ENCODE measurements around the gene RFTN2. TPM values are rescaled to one million over a fixed set of nuclear protein-coding genes. Genes with fewer than 3 reads are reported as not detected.
"Not testable (repeated sequence)": the region's sequence is repeated elsewhere in the genome, so short reads cannot be mapped to it uniquely, and the experiment has no call there.

Gene RFTN2
- total RNA-seq, 1 donor from 2014 or later = 14.1 TPM

DNA sequence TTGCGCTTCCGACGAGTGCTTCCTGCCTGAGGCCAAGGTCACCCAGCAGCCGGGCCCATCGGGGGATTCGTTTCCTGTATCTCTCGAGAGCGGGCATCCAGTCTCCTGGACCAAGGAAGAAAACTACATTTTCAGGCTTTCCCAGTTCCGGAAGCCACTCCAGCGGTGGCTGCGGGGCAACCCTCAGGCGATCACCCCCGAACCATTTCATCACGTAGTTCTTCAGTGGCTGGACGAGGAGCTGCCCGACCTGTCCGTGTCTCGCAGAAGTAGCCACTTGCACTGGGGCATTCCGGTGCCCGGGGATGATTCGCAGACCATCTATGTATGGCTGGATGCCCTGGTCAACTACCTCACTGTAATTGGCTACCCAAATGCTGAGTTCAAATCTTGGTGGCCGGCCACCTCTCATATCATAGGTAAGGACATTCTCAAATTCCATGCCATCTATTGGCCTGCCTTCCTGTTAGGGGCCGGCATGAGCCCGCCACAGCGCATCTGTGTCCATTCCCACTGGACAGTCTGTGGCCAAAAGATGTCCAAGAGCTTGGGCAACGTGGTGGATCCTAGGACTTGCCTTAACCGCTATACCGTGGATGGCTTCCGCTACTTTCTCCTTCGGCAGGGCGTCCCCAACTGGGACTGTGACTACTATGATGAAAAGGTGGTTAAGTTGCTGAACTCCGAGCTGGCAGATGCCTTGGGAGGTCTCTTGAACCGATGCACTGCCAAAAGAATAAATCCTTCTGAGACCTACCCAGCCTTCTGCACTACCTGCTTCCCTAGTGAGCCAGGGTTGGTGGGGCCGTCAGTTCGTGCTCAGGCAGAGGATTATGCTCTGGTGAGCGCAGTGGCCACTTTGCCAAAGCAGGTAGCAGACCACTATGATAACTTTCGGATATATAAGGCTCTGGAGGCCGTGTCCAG, 30.8 kb upstream of the RFTN2 start:
- Histone ChIP-seq H3K27ac (ENCODE audit: low read depth, low read length) (no peak overlapping the region), H3K9ac (ENCODE audit: low read depth in 1 of 3, low read length in 3 of 3) (peak overlapping the region; percentile 80 to 86 (median 83)), H3K4me3 (ENCODE audit: low read length in 3 of 3) (peak overlapping the region; percentile 82 to 99 (median 96)), H3K27me3 (ENCODE audit: control insufficient read depth in 3 of 3, insufficient read depth in 3 of 3, low read length in 3 of 3) (no peaks in the 10 kb centered on the region), H3K9me3 (ENCODE audit: control insufficient read depth in 3 of 3, low read length in 3 of 3) (no peaks in the 10 kb centered on the region), H3K4me1 (ENCODE audit: control insufficient read depth in 3 of 3, insufficient read depth in 3 of 3, low read length in 3 of 3) (peaks cover 29 to 38% (median 32%) of the 10 kb centered on the region in 3 donors), H3K36me3 (ENCODE audit: control insufficient read depth in 3 of 3, insufficient read depth in 3 of 3, low read length in 3 of 3) (no peaks in the 10 kb centered on the region)

DNA sequence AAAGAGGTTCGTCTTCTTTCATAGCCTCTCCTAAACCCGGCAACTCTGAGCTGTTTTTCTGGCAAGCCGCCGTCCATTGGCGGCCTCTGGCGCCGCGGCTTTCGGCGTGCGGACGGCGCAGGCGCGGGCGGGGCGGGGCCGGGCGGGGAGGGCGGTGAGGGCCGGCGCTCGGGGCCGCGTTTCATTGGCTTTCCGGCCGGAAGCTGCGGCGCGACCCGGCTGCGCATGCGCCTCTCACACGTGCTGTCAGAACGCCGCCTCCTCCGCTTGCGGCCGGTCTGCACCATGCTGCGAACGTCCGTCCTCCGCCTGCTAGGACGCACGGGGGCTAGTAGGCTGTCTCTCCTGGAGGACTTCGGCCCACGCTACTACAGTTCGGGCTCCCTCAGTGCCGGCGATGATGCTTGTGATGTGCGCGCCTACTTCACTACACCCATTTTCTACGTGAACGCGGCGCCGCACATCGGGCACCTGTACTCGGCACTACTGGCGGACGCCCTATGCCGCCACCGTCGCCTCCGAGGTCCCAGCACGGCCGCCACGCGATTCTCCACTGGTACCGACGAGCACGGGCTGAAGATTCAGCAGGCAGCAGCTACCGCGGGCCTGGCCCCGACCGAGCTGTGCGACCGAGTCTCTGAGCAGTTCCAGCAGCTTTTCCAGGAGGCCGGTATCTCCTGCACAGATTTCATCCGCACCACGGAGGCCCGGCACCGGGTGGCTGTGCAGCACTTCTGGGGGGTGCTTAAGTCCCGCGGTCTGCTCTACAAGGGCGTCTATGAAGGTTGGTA, 29.9 kb upstream of the RFTN2 start, which contains the start of gene MARS2:
Gene MARS2, plus strand, starts transcription at position 249 of the 791 bp plus-strand sequence. Its CDS starts 37 bp downstream, at position 286.
- Histone ChIP-seq H3K4me1 (ENCODE audit: control insufficient read depth in 3 of 3, insufficient read depth in 3 of 3, low read length in 3 of 3) (peaks cover 29 to 38% (median 32%) of the 10 kb centered on the region in 3 donors), H3K27ac (ENCODE audit: low read depth, low read length) (peak within 1 kb of the TSS; percentile 79), H3K4me3 (ENCODE audit: low read length in 3 of 3) (peak within 1 kb of the TSS; percentile 82 to 99 (median 96)), H3K36me3 (ENCODE audit: control insufficient read depth in 3 of 3, insufficient read depth in 3 of 3, low read length in 3 of 3) (no peaks in the 10 kb centered on the region), H3K9ac (ENCODE audit: low read depth in 1 of 3, low read length in 3 of 3) (peak within 1 kb of the TSS; percentile 84 to 86 (median 86)), H3K9me3 (ENCODE audit: control insufficient read depth in 3 of 3, low read length in 3 of 3) (no peaks in the 10 kb centered on the region), H3K27me3 (ENCODE audit: control insufficient read depth in 3 of 3, insufficient read depth in 3 of 3, low read length in 3 of 3) (no peaks in the 10 kb centered on the region)

DNA sequence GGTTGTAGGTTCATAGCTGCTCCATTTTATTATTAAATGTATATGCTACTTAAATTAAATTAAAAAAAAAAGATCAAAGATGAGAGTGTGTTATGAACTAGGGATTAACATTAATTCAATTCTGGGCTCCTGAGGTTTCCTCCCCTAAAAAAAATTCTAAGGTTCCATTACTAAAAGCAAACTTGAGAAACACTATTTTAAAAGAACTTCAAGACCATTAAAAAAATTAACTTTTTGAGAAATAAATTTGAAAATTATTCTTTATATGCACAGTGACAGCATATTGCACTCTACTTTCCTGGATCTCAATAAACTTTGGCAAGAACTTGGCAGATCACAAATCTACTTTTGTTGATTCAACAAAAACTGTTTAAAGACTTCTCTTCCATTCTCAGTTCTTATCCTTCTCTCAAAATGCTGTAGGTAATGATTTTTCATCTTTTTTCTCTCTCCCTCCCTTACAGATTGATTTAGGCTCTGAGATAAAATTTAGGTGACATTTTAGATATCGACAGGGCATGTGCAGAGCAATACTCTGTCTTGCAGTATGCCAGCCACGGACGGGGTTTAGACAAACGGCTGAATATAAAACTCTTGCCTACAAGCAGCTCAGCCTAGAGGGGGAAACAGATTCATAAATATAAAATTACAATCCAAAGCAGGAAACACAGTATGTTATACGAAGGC, 29.2 kb upstream of the RFTN2 start:
- Histone ChIP-seq H3K36me3 (ENCODE audit: control insufficient read depth in 3 of 3, insufficient read depth in 3 of 3, low read length in 3 of 3) (no peaks in the 10 kb centered on the region), H3K4me3 (ENCODE audit: low read length in 3 of 3) (peak overlapping the region; percentile 60 to 81 (median 80)), H3K9ac (ENCODE audit: low read depth in 1 of 3, low read length in 3 of 3) (peak overlapping the region; percentile 74 to 86 (median 84)), H3K27ac (ENCODE audit: low read depth, low read length) (peak overlapping the region; percentile 79), H3K4me1 (ENCODE audit: control insufficient read depth in 3 of 3, insufficient read depth in 3 of 3, low read length in 3 of 3) (peaks cover 29 to 38% (median 32%) of the 10 kb centered on the region in 3 donors), H3K9me3 (ENCODE audit: control insufficient read depth in 3 of 3, low read length in 3 of 3) (no peaks in the 10 kb centered on the region), H3K27me3 (ENCODE audit: control insufficient read depth in 3 of 3, insufficient read depth in 3 of 3, low read length in 3 of 3) (no peaks in the 10 kb centered on the region)

DNA sequence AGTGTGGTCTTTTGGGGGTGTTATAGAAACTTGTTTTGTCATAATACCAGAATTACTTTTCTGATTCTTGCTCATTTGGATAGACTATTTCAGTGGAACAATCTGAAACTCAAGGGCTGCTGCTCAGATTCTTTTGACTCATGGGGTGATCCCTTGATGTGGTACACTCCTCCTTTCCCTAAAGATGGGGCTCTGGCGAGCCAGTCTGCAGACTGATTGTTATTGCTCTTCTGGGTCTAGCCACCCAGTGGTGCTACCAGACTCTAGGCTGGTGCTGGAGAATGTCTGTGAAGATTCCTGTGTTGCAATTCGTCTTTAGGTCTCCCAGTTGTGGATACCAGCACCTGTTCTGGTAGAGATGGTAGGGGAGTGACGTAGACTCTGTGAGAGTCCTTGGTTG, 25.6 kb upstream of the RFTN2 start:
- Histone ChIP-seq H3K9ac (ENCODE audit: low read depth in 1 of 3, low read length in 3 of 3) (no peak overlapping the region), H3K9me3 (ENCODE audit: control insufficient read depth in 3 of 3, low read length in 3 of 3) (no peaks in the 10 kb centered on the region), H3K4me3 (ENCODE audit: low read length in 3 of 3) (no peak overlapping the region), H3K27ac (ENCODE audit: low read depth, low read length) (no peak overlapping the region), H3K27me3 (ENCODE audit: control insufficient read depth in 3 of 3, insufficient read depth in 3 of 3, low read length in 3 of 3) (no peaks in the 10 kb centered on the region), H3K36me3 (ENCODE audit: control insufficient read depth in 3 of 3, insufficient read depth in 3 of 3, low read length in 3 of 3) (no peaks in the 10 kb centered on the region), H3K4me1 (ENCODE audit: control insufficient read depth in 3 of 3, insufficient read depth in 3 of 3, low read length in 3 of 3) (peaks cover 2 to 10% (median 7%) of the 10 kb centered on the region in 3 donors)

DNA sequence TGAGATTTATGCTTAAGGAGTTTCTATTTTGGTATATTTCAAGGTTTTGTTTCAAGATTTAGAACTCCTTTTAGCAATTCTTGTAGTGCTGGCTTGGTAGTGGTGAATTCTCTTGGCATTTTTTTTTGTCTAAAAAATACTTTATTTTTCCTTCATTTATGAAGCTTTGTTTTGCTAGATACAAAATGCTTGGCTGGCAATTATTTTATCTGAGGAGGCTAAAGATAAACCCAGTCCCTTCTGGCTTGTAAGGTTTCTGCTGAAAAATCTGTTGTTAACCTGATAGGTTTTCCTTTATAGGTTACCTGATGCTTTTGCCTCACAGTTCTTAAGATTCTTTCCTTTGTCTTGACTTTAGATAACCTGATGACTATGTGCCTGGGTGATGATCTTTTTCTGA, 24.3 kb upstream of the RFTN2 start:
- H3K36me3 ChIP-seq (ENCODE audit: control insufficient read depth in 3 of 3, insufficient read depth in 3 of 3, low read length in 3 of 3); H3K9ac ChIP-seq (ENCODE audit: low read depth in 1 of 3, low read length in 3 of 3); H3K4me1 ChIP-seq (ENCODE audit: control insufficient read depth in 3 of 3, insufficient read depth in 3 of 3, low read length in 3 of 3); H3K27me3 ChIP-seq (ENCODE audit: control insufficient read depth in 3 of 3, insufficient read depth in 3 of 3, low read length in 3 of 3); H3K4me3 ChIP-seq (ENCODE audit: low read length in 3 of 3); H3K9me3 ChIP-seq (ENCODE audit: control insufficient read depth in 3 of 3, low read length in 3 of 3); H3K27ac ChIP-seq (ENCODE audit: low read depth, low read length): not testable (repeated sequence)

DNA sequence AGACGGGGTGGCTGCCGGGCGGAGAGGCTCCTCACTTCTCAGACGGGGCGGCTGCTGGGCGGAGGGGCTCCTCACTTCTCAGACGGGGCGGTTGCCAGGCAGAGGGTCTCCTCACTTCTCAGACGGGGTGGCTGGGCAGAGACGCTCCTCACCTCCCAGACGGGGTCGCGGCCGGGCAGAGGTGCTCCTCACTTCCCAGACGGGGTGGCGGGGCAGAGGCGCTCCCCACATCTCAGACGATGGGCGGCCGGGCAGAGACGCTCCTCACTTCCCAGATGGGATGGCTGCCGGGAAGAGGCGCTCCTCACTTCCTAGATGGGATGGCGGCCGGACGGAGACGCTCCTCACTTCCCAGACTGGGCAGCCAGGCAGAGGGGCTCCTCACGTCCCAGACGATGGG, 21.2 kb upstream of the RFTN2 start:
- H3K27ac ChIP-seq (ENCODE audit: low read depth, low read length); H3K27me3 ChIP-seq (ENCODE audit: control insufficient read depth in 3 of 3, insufficient read depth in 3 of 3, low read length in 3 of 3); H3K9me3 ChIP-seq (ENCODE audit: control insufficient read depth in 3 of 3, low read length in 3 of 3); H3K36me3 ChIP-seq (ENCODE audit: control insufficient read depth in 3 of 3, insufficient read depth in 3 of 3, low read length in 3 of 3); H3K4me1 ChIP-seq (ENCODE audit: control insufficient read depth in 3 of 3, insufficient read depth in 3 of 3, low read length in 3 of 3); H3K4me3 ChIP-seq (ENCODE audit: low read length in 3 of 3); H3K9ac ChIP-seq (ENCODE audit: low read depth in 1 of 3, low read length in 3 of 3): not testable (repeated sequence)

DNA sequence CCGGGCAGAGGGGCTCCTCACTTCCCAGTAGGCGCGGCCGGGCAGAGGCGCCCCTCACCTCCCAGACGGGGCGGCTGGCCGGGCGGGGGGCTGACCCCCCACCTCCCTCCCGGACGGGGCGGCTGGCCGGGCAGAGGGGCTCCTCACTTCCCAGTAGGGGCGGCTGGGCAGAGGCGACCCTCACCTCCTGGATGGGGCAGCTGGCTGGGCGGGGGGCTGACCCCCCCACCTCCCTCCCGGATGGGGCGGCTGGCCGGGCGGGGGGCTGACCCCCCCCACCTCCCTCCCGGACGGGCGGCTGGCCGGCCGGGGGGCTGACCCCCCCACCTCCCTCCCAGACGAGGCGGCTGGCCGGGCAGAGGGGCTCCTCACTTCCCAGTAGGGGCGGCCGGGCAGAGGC, 20.6 kb upstream of the RFTN2 start:
- H3K36me3 ChIP-seq (ENCODE audit: control insufficient read depth in 3 of 3, insufficient read depth in 3 of 3, low read length in 3 of 3); H3K9ac ChIP-seq (ENCODE audit: low read depth in 1 of 3, low read length in 3 of 3): not testable (repeated sequence)

DNA sequence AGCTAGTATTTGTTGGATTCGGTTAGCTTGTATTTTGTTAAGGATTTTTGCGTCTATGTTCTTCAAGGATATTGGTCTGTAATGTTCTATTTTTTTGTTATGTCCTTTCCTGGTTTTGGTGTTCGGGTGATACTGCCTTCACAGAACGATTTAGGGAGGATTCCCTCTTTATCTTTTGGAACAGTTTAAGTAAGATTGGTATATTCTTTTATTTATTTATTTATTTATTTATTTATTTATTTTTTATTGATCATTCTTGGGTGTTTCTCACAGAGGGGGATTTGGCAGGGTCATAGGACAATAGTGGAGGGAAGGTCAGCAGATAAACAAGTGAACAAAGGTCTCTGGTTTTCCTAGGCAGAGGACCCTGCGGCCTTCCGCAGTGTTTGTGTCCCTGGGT, 19.8 kb upstream of the RFTN2 start:
- H3K27me3 ChIP-seq (ENCODE audit: control insufficient read depth in 3 of 3, insufficient read depth in 3 of 3, low read length in 3 of 3); H3K9ac ChIP-seq (ENCODE audit: low read depth in 1 of 3, low read length in 3 of 3); H3K4me1 ChIP-seq (ENCODE audit: control insufficient read depth in 3 of 3, insufficient read depth in 3 of 3, low read length in 3 of 3); H3K9me3 ChIP-seq (ENCODE audit: control insufficient read depth in 3 of 3, low read length in 3 of 3); H3K27ac ChIP-seq (ENCODE audit: low read depth, low read length); H3K36me3 ChIP-seq (ENCODE audit: control insufficient read depth in 3 of 3, insufficient read depth in 3 of 3, low read length in 3 of 3); H3K4me3 ChIP-seq (ENCODE audit: low read length in 3 of 3): not testable (repeated sequence)

More for the DNA sequence above, 20.6 kb upstream of the RFTN2 start:
- H3K27me3 ChIP-seq (ENCODE audit: control insufficient read depth in 3 of 3, insufficient read depth in 3 of 3, low read length in 3 of 3); H3K4me3 ChIP-seq (ENCODE audit: low read length in 3 of 3); H3K9me3 ChIP-seq (ENCODE audit: control insufficient read depth in 3 of 3, low read length in 3 of 3); H3K27ac ChIP-seq (ENCODE audit: low read depth, low read length); H3K4me1 ChIP-seq (ENCODE audit: control insufficient read depth in 3 of 3, insufficient read depth in 3 of 3, low read length in 3 of 3): not testable (repeated sequence)

DNA sequence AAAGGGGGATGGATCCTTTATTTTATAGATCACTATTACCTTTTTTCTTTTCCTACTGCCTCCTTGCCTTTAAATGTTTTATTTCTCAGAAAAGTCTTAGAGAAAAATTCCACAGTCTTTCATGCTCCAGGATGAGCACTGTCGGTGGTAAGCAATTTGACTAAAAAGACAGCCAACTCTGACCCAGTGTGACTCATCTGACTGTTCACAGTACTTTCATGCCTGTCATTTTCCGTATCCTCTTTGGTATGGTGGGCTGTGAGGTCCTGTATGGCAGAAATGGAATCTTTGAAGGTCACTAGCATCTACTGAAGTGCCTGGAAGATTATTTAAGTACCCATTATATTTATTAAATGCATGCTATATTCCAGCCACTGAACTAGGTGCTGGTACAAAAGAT, 2.1 kb upstream of the RFTN2 start:
- no peaks in the 10 kb centered on the region for H3K27me3 ChIP-seq (ENCODE audit: control insufficient read depth in 3 of 3, insufficient read depth in 3 of 3, low read length in 3 of 3)
- H3K9me3 ChIP-seq (ENCODE audit: control insufficient read depth in 3 of 3, low read length in 3 of 3) = no peaks in the 10 kb centered on the region
- H3K9ac ChIP-seq (ENCODE audit: low read depth in 1 of 3, low read length in 3 of 3) = no peak overlapping the region
- H3K27ac ChIP-seq (ENCODE audit: low read depth, low read length) = no peak overlapping the region
- no peaks in the 10 kb centered on the region for H3K36me3 ChIP-seq (ENCODE audit: control insufficient read depth in 3 of 3, insufficient read depth in 3 of 3, low read length in 3 of 3)
- H3K4me1 ChIP-seq (ENCODE audit: control insufficient read depth in 3 of 3, insufficient read depth in 3 of 3, low read length in 3 of 3) = no peaks in the 10 kb centered on the region
- no peak overlapping the region for H3K4me3 ChIP-seq (ENCODE audit: low read length in 3 of 3)
